ENCODE data around the gene CAMSAP2.
A peak's percentile ranks its signal among the peaks of the same experiment; 100 is the strongest.

The CAMSAP2 gene, protein sequence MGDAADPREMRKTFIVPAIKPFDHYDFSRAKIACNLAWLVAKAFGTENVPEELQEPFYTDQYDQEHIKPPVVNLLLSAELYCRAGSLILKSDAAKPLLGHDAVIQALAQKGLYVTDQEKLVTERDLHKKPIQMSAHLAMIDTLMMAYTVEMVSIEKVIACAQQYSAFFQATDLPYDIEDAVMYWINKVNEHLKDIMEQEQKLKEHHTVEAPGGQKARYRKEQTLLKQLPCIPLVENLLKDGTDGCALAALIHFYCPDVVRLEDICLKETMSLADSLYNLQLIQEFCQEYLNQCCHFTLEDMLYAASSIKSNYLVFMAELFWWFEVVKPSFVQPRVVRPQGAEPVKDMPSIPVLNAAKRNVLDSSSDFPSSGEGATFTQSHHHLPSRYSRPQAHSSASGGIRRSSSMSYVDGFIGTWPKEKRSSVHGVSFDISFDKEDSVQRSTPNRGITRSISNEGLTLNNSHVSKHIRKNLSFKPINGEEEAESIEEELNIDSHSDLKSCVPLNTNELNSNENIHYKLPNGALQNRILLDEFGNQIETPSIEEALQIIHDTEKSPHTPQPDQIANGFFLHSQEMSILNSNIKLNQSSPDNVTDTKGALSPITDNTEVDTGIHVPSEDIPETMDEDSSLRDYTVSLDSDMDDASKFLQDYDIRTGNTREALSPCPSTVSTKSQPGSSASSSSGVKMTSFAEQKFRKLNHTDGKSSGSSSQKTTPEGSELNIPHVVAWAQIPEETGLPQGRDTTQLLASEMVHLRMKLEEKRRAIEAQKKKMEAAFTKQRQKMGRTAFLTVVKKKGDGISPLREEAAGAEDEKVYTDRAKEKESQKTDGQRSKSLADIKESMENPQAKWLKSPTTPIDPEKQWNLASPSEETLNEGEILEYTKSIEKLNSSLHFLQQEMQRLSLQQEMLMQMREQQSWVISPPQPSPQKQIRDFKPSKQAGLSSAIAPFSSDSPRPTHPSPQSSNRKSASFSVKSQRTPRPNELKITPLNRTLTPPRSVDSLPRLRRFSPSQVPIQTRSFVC (N-terminal part only)

DNA sequence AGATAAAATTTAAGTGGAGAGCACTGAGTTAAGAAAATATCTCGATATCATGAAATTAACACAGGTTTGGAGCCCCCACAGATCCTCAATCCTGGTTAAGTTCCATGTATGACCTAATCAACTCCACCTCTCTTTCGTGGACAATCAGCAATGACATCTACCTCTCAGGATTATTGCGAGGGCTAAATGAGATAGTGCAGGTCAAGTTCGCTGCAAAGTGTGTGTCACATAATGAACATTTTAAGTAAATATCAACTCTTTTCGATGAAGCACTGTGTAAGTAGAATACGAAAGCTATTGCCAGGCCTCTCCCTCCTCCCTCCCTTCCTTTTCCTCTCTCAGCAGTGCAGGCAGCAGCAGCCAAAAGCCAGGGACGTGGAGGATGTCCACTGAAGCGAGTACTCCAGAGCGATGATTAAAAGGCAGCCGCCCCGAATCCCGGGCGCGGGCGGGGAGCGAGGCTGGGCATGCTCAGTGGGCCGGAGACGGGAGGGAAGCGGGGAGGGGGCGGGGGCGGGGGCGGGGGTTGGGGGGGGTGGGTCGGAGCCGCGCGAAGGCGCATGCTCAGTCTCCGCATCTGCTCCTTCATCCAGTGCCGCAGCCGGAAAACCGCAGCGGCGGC lies at the start of gene CAMSAP2:
CAMSAP2 (plus strand) TSS at position 567 of the 622 bp plus-strand sequence. CDS start 935 bp downstream, outside the sequence.
- Mint-ChIP-seq H3K27ac (peak within 1 kb of the TSS; percentile 87 to 95), H3K9me3 (no peaks in the 10 kb centered on the region), H3K4me3 (peak within 1 kb of the TSS; percentile 96 to 98), H3K4me1 (peaks cover 36% of the 10 kb centered on the region), H3K27me3 (no peaks in the 10 kb centered on the region)
- DNase-seq (peak in 1 of 2 donors; percentile 21), ATAC-seq (peak; percentile 41)

DNA sequence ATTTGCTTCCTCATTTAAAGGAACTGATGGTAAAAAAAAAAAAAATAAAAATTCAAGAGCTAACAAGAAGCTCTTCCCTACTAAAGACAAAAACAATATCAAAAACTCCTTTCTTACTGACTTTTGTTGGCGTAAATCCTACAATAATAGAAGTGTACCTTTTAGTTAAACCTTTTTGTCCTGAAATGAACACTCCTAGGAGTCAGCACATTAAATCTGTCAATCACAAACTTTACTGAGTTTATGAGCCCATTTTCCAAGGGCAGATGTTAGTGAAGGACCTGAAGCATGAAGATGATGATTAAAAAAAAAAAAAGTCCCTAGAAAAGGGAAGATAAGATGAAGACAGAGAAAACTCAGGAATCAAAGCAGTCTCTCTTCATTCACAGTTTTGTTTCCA lies 46.4 kb upstream of the CAMSAP2 start:
- DNase-seq (no peak), ATAC-seq (no peak)
- Mint-ChIP-seq H3K27ac (no peak overlapping the region), H3K27me3 (peaks cover under 1% of the 10 kb centered on the region), H3K9me3 (no peaks in the 10 kb centered on the region), H3K4me3 (no peak overlapping the region), H3K4me1 (no peaks in the 10 kb centered on the region)

DNA sequence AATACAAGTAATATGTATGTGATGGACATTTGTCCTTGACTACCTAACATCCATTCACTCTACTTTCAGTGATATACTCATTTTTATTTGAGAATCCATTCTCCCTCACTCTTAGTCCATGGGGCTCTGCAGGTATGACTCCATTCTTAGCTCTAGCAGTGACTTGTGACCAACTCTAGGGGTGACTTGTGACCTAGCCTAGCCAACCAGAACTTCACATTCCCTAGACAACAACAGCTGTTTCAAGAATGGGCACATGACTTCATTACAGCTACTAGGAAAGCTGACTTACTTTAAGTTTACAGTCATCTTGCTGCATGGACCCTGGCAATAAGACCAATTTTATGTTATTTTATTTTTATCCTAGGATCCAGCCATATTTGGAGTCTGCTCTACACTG lies 45.4 kb upstream of the CAMSAP2 start:
- DNase-seq (no peak), ATAC-seq (no peak)
- H3K27me3 Mint-ChIP-seq = peaks cover 9% of the 10 kb centered on the region
- H3K27ac Mint-ChIP-seq = no peak overlapping the region
- no peak overlapping the region for H3K4me3 Mint-ChIP-seq
- H3K4me1 Mint-ChIP-seq = no peaks in the 10 kb centered on the region
- H3K9me3 Mint-ChIP-seq = no peaks in the 10 kb centered on the region

DNA sequence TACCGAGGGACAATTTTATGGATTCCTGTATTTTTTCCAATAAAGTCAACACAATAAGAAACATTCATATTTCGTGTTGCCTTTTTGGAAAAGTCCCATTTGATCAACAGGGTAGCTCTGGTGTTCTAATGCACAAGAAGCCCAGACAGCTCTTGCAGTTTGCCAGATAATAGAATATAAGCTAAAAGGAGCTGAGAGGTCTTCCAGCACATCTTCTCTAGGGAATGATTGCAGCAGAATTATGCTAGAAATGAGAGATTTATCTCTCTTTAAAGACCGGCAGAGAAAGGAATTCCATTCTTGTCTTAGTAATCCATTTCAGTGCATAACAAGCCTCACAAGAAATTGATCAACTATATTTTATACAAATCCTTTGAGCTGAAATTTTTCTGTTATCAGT lies 44.0 kb upstream of the CAMSAP2 start:
- ATAC-seq = no peak
- H3K4me1 Mint-ChIP-seq = no peaks in the 10 kb centered on the region
- H3K9me3 Mint-ChIP-seq = no peaks in the 10 kb centered on the region
- H3K27me3 Mint-ChIP-seq = peaks cover 11% of the 10 kb centered on the region
- H3K4me3 Mint-ChIP-seq = no peak overlapping the region
- H3K27ac Mint-ChIP-seq = no peak overlapping the region
- no peak for DNase-seq

DNA sequence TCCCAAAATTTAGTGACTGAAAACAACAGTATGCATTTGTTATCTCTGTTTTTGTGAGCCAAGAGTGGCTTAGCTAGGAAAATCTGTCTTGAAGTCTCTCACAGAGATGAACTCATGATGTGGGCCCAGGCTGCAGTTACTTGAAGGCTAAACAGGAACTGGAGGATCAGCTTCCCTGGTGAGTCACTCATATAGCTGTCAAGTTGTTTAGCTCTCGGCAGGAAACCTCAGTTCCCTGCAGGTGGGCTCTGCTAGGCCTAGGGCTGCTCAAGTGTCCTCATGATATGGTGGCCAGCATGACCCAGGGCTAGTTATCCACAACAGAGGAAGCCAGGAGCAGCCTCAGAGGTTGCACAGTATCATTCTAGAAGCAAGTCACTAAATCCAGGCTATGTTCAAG lies 38.8 kb upstream of the CAMSAP2 start:
- Mint-ChIP-seq H3K27ac (no peak overlapping the region), H3K9me3 (no peaks in the 10 kb centered on the region), H3K4me1 (no peaks in the 10 kb centered on the region), H3K27me3 (peaks cover 11% of the 10 kb centered on the region), H3K4me3 (no peak overlapping the region)
- ATAC-seq (no peak), DNase-seq (no peak)

DNA sequence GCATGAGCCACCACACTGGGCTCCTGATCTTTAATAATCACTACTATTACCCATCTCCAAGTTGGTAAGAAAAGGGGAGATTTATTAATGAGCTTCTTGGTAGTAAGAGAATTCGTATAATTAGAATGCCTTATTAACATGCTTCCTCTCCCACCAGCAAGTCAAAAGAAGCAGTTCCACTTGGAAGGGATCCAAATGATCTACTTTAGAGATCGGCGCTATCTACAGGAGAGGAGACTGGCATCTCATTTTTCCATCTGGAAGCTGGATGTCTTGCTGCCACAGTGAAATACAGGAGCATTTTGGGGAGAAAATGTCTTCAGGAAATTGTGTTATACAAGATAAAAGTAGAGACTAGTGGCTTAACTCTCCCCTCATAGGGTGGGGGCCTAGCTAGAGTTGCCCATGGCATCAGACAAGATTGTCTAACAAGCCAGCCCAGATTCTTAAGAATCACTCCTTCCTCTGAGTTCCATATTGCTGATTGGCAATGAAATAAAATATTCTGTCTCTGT lies 33.6 kb upstream of the CAMSAP2 start:
- DNase-seq (no peak), ATAC-seq (no peak)
- no peaks in the 10 kb centered on the region for H3K9me3 Mint-ChIP-seq
- H3K27me3 Mint-ChIP-seq = no peaks in the 10 kb centered on the region
- no peak overlapping the region for H3K27ac Mint-ChIP-seq
- no peak overlapping the region for H3K4me3 Mint-ChIP-seq
- H3K4me1 Mint-ChIP-seq = no peaks in the 10 kb centered on the region

DNA sequence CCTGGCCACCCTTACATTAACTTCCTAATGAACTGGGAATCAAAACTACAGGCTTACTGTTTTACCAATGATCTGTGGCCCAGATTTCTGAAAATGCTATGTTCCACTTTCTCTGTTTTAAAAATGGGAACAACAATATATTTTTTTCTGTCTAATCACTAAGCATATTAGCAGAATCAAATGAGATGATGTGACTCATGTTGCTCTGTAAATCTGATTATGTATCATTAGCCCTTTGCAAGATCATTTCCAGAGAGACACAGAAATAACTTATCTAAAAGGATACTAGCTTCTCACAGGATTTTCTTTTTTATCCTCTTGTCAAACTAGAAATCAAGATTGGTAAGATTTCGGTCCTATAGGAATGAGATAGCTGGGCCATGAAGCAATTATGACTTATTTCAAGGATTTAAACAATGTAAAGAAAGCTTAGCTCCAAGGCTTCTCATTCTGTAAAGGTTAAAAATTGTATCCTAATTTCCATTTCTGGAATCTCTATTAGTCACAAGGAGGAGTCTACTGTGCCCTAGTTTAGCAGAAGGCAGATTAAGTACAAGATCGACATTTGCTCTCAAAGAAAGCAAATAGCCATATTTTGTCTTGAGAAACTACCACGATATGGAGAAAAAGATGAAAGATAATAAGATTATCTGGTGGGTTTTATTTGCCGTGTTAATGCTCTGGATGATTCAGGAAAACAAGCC lies 32.4 kb upstream of the CAMSAP2 start:
- no peaks in the 10 kb centered on the region for H3K4me1 Mint-ChIP-seq
- H3K27me3 Mint-ChIP-seq = no peaks in the 10 kb centered on the region

DNA sequence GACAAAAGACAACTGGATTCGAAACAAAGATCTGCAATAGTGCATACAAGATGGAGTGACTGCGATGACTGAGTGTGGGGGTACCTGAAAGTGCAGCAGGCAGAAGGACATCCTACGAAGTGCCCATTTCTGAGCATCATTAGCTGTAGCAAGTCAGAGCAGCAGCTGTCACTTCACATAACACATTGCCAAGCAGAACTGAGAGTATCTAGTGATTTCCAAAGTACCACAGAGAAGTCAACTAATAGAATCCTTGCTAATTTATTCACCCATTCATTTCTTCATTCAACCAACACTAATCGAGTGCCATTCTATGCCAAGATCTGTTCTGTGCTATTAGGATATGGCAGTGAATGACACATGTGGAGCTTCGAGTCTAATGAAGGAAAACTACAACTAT lies 31.6 kb upstream of the CAMSAP2 start:
- Mint-ChIP-seq H3K9me3 (no peaks in the 10 kb centered on the region), H3K27me3 (no peaks in the 10 kb centered on the region), H3K4me3 (no peak overlapping the region), H3K4me1 (no peaks in the 10 kb centered on the region), H3K27ac (no peak overlapping the region)
- no peak for ATAC-seq
- DNase-seq = no peak

More for the DNA sequence above, 32.4 kb upstream of the CAMSAP2 start:
- Mint-ChIP-seq H3K27ac (no peak overlapping the region), H3K4me3 (no peak overlapping the region), H3K9me3 (no peaks in the 10 kb centered on the region)
- no peak for ATAC-seq
- DNase-seq = no peak

DNA sequence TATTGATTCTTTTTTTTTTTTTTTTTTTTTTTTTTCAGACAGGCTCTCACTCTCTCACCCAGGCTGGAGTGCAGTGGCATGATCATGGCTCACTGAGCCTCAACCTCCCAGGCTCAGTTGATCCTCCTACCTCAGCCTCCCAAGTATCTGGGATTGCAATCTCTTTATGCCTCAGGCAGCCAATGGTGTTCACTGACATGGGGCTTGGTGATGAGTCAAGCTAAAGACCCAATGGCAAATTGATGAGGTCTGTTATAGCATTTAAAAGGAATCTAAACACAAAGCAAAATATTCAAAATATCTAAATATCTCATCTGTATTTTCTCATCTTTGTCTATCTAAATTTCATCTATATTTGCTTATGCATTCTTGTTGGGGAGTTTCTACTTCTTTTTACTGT lies 30.5 kb upstream of the CAMSAP2 start:
- no peaks in the 10 kb centered on the region for H3K27me3 Mint-ChIP-seq
- H3K27ac Mint-ChIP-seq = no peak overlapping the region
- no peaks in the 10 kb centered on the region for H3K4me1 Mint-ChIP-seq
- no peak for ATAC-seq
- H3K9me3 Mint-ChIP-seq = no peaks in the 10 kb centered on the region
- DNase-seq = no peak
- no peak overlapping the region for H3K4me3 Mint-ChIP-seq

DNA sequence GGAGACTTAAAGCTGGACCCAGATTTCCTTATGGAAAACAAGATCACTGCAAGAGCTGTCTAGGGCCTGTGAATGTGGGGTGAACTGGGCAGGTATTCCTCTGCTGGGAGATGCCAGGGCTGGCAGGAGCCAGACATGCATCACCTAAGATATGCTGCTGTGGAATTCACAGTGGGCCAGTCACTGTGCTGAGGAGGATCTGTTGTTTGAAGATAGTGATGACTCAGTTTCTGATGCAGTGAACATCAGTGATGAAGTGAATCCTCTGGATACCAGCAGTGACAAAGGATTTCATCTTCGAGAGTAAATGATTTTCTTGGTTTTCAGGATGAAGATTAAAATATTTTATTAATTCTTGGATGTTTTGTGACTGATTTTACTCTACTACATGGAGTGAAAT lies 29.9 kb upstream of the CAMSAP2 start:
- Mint-ChIP-seq H3K4me1 (no peaks in the 10 kb centered on the region), H3K4me3 (no peak overlapping the region), H3K27ac (no peak overlapping the region), H3K9me3 (peaks cover 0 to 3% of the 10 kb centered on the region in 2 donors), H3K27me3 (no peaks in the 10 kb centered on the region)
- no peak for ATAC-seq
- DNase-seq = no peak

DNA sequence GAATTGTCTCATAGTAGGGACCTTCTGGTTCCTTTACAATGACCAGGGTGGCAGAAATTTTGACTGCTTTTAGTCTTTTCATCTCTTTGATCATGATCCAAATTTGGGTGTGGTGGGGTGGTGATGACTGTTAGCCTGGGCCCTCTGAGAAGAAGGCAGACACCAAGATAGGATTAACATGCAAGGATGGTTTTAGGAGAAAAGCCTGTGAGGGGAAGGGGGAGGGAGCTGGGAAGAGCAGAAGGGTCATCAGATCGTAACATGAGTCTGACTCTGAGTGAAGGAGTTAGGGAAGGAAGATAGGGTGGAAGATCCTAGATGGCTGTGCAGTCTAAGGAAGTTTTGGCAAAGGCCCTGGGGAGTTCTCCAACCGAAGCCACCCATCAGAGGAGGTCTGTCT lies 28.5 kb upstream of the CAMSAP2 start:
- ATAC-seq (no peak), DNase-seq (no peak)
- Mint-ChIP-seq H3K27me3 (no peaks in the 10 kb centered on the region), H3K27ac (peak overlapping the region in 1 of 2 donors; percentile 31), H3K9me3 (peaks cover 0 to 4% of the 10 kb centered on the region in 2 donors), H3K4me1 (no peaks in the 10 kb centered on the region), H3K4me3 (no peak overlapping the region)

DNA sequence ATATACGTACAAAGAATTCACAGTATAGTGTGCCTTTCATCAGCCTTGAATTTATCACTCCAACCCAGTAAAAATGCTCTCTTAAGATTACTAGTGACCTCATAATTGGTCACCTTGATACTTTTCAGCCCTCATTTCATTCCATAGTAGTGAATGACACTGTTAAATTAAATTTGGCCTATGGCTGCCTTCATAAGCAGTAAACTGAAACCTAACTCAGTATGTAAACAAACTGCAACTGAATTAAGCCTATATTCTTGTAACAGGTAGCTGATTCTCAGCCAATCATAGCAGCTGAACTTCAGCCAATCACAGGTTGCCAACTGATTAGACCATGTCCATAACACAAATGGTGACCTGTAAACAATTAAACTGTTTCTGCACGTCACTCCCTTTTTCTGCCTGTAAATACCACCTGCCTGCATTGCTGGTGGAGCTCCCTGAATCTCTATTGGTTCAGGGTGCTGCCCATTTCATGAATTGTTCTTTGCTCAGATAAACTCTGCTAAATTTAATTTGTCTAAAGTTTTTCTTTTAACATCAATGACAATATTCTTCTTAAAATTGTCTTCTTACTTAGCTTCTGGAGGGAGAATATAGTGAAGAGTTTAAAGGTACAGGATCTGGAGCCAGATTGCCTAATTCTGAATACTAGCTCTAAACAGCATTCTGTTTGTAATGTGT lies 24.0 kb upstream of the CAMSAP2 start:
- ATAC-seq (no peak), DNase-seq (no peak)
- Mint-ChIP-seq H3K27me3 (peaks cover 14% of the 10 kb centered on the region), H3K4me1 (no peaks in the 10 kb centered on the region), H3K4me3 (no peak overlapping the region), H3K27ac (no peak overlapping the region), H3K9me3 (peaks cover 0 to 4% of the 10 kb centered on the region in 2 donors)

DNA sequence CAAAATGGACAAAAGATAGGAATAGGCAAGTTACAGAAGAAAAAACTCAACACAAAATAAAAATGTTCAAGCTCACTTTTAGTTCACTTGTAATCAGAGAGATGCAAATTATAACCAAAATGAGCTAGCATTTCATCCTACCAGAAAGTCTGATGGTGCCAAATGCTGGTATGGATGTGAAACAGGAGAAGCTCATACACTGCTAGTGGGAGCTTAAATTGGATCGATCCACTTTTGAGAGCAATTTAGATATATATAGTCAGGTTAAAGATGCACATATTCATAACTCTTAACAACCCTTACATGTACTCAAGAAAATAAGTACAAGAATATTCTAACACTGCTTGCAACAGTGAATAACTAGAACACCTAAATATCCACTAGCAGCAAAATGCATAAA lies 18.5 kb upstream of the CAMSAP2 start:
- DNase-seq (no peak), ATAC-seq (no peak)
- Mint-ChIP-seq H3K4me3 (no peak overlapping the region), H3K9me3 (no peaks in the 10 kb centered on the region), H3K27ac (no peak overlapping the region), H3K4me1 (no peaks in the 10 kb centered on the region), H3K27me3 (peaks cover 19% of the 10 kb centered on the region)

DNA sequence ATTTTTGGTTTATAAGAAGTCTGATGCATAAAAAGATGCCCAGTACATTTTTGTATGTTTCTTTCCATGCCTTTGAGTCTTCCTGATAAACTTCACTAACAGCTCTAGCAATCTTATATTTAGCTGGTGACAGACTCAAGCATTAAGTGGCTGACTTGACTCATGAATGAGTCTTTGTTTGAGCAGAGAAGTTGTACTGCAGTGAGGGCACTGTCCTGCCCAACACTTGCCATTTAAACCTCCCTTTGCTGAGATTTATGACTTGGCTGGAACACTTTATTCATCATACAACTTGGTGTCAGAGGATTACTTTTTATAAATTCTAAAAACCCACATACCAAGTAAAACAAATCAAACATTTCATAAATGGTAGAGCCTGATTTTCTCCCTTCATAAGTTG lies 14.6 kb upstream of the CAMSAP2 start:
- no peak overlapping the region for H3K27ac Mint-ChIP-seq

More for the DNA sequence above, 14.6 kb upstream of the CAMSAP2 start:
- Mint-ChIP-seq H3K4me1 (no peaks in the 10 kb centered on the region), H3K4me3 (no peak overlapping the region), H3K27me3 (peaks cover 5% of the 10 kb centered on the region), H3K9me3 (no peaks in the 10 kb centered on the region)
- ATAC-seq (no peak), DNase-seq (no peak)
